Astrocyte of the cerebellum (primary cell): ENCODE measurements around the gene PSMD10.

ENCODE experiments used
- DNase-seq: peaks from one replicate; pipeline ENCODE4 v3.0.0-alpha.2; 2011; ENCODE audit warnings: low read depth
- H3K4me3 ChIP-seq: 2 replicates; pipeline ENCODE4 v1.5.1; 2011; ENCODE audit warnings: mild to moderate bottlenecking, low read depth, low read length, moderate library complexity
- CTCF ChIP-seq: IDR thresholded peaks from 2 replicates; pipeline ENCODE4 v1.5.1; 2012; ENCODE audit warnings: low read length, low read depth, moderate library complexity, mild to moderate bottlenecking; ENCODE audit errors: missing control alignments
- in situ Hi-C: cut with HindIII; loops from 2 replicates; pipeline ENCODE4 v1.10.0; 2017; ENCODE audit warnings: low sequenced_read_pairs

PSMD10 gene

GRCh38 chrX:108117988-108118387, 26.6 kb upstream of the PSMD10 start:
- no peak for DNase-seq
- in situ Hi-C loops = no loop called here
- no peak overlapping the region for H3K4me3 ChIP-seq
- no peak for TF ChIP-seq CTCF

DNA sequence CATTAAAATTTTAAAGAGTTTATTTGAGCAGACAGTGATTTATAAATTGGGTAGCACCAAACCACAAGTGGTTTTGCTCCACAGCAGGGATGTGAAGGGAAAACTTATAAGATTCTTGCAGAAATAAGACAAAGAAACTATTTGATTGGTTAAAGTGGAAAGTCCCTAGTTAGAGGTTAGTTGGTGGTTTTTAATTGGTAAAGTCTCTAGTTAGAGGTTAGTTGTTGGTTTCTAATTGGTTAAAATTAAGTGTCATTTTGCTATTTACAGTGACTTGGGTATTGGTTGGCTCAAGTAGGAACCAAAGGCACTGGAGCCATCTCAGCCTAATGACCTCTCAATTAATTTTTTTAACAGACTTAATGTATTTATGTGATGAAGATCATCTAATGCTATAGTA, 23.2 kb upstream of the PSMD10 start:
- in situ Hi-C loops = no loop called here
- no peak overlapping the region for H3K4me3 ChIP-seq
- no peak for TF ChIP-seq CTCF
- peak; percentile 9 for DNase-seq

- in situ Hi-C loops = no loop called here
- no peak for DNase-seq
- no peak for TF ChIP-seq CTCF
Observed at GRCh38 chrX:108105473-108105872, 14.1 kb upstream of the PSMD10 start.

GRCh38 chrX:108097380-108097779, 6.0 kb upstream of the PSMD10 start:
- no peak overlapping the region for H3K4me3 ChIP-seq
- no peak for TF ChIP-seq CTCF
- in situ Hi-C loops = no loop called here
- no peak for DNase-seq

More at GRCh38 chrX:108105473-108105872, 14.1 kb upstream of the PSMD10 start:
- H3K4me3 ChIP-seq = no peak overlapping the region

DNA sequence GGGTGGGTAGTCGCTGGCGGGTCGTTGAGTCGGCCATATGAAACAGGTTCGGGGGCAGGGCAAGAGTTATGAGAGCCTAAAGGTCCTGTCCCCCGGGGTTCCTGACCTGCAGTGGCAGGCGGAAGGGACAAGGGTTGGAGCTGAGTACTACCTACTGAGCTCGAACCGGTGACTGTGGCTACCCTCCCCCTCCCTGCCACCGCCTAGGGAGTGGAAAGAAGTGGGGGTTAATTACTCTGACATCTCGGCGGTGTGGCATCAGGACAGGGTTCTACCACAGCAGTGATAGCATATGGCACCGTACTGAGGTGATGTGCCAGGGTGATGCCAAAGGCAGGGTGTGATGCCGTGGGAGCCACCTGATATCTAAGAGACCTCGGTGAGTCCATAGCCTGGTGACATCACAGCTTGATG, 543 bp upstream of the PSMD10 start:
- peak overlapping the region; percentile 72 for H3K4me3 ChIP-seq
- in situ Hi-C loops = no loop called here
- TF ChIP-seq CTCF = no peak
- no peak for DNase-seq

DNA sequence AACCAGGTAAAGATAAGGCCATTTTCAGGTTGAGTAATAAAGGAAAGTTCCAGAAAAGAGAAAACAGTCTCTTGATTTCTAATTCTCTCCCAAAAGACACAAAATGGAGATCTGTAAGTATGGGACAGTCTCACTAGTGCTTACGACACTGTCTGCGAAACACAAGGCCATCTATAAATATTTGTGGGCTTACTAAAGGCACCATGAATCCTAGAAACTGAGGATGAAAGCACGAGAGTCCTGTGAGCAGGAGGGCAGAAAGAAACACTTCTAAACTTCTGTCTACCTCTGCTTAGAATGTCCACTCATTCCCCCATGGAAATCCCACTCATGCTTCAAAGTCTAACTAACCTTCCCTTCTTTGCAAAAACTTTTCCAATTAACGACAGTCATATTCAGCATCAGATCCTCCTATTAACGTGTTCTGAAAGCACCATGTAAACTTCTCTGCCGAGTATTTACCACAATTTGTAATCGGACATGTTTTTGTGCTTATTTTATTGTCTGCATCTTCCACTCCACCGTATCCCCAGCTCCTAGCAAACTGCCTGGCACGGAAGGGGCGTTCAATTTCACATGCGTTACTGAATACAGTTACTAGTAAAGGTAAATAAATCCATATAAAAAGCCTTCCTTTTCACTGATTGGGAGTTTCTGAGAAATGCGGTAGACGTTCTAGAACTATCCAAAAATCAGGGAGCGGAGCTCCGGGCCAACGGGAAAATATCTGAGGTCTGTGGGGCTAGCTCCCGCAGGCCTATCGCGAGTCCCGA, 665 bp downstream of the PSMD10 start:
- peak overlapping the region; percentile 72 for H3K4me3 ChIP-seq
- in situ Hi-C loops = no loop called here
- TF ChIP-seq CTCF = no peak
- DNase-seq = no peak

- DNase-seq = no peak
- no peak overlapping the region for H3K4me3 ChIP-seq
- in situ Hi-C loops = no loop called here
- TF ChIP-seq CTCF = no peak
Observed at GRCh38 chrX:108088511-108088910, 2.8 kb downstream of the PSMD10 start.
